ENCODE results near the gene SRSF7.
"Not testable (repeated sequence)": the region's sequence is repeated elsewhere in the genome, so short reads cannot be mapped to it uniquely, and the experiment has no call there.

SRSF7 gene

GRCh38 chr2:38751596-38752410 lies 642 bp upstream of the SRSF7 start:
- no peak for DNase-seq

DNA sequence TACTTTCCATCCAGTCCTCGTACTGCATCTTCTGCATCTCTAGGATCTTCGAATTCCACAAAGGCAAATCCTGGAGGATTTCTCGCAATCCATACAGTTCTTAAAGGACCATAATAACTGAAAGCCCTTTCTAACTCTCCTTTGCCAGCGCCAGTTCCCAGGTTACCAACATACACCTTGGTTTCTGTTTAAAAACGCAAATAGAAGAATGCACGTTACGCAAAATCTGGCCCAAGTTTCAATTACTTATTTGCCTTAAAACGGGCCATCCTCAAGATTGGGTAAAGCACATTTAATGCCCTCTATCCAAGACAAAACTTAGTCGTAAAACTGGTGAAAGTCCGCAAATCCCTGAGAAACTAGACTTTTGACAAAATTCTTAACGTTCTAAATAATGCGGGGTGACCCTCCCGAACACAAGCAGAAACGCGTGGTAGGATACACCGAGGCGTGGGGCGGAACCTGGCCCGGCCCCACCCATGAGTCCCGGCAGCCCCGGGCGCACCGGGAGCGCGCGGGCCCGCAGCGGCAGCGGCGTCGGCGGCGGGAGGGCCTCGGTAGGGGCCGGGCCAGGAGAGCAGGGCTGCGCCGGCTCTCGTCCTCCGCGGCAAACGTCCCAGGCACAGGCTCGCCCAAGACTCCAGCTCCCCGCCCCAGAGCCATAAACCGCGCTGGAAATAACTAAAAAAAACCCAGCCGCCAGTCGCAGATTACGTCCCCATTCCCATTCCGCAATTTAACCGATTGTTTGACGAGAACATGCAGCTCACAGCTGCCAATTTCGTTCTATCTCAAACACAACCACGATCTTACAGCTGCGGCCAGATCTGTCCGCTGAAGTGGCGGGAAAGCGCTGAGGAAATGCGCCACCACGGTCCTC lies 910 bp downstream of the SRSF7 start:
- no peak for DNase-seq

DNA sequence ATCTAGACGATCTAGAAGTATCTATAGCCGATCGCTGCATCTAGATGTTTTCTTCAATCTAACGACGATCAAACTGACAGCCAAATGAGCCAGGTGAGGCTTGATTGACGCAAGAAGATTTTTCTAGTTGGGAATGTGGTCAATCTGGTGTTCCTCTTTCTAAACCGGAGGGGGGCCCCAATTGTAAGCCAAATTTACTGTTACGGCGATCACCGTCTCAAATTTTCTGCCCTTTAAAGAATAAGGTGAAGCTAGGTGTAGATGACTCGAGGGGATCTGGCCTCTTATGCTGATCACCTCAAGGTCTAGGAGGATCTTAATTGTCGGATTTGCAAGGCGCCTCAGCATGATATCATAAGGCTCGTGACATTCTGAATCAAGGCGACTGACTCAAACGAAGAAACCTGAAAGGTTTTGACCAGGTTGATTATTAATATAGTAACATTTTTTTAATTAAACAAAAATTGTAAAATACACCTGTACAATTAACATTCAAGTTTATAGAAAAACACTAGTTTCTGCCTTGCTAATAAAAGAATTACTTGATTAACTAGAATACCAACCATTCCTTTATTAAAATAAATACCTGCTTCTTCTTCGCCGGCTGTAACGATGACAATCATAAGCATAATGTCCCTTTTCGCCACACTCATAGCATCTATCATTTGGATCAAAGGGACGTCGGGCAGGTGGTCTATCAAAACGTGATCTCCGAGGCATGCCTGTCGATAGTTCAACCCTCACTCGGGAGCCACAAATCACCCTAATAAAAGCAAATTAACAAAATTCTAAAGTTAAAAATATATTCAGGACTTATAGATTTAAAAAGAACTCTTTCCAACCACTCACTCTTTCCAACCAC lies 2.0 kb downstream of the SRSF7 start:
- no peak for DNase-seq

- no peak for DNase-seq
Observed at GRCh38 chr2:38748391-38748790, 2.8 kb downstream of the SRSF7 start.

GRCh38 chr2:38747819-38748218 lies 3.3 kb downstream of the SRSF7 start:
- no peak for DNase-seq

DNA sequence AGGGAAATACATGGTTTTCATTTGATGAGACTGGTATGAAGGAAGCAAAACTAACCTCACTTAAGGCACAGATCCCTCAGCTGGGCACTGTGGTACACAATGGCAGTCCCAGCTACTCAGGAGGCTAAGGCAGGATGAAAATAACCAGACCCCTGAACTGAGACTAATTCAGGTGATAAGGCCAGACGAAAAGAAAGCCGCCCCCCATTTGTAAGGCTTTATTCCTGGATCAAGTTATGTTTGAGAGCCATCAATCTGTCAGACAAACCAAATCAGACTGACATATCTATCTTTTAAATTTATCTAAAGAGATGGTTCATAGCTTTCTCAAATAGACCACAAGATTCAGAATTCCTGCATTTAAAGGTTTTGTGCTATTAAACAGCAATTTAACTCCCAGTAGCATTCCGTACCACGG lies 4.1 kb downstream of the SRSF7 start:
- no peak for DNase-seq

- DNase-seq = no peak
Observed at GRCh38 chr2:38745267-38745666, 5.9 kb downstream of the SRSF7 start.

DNA sequence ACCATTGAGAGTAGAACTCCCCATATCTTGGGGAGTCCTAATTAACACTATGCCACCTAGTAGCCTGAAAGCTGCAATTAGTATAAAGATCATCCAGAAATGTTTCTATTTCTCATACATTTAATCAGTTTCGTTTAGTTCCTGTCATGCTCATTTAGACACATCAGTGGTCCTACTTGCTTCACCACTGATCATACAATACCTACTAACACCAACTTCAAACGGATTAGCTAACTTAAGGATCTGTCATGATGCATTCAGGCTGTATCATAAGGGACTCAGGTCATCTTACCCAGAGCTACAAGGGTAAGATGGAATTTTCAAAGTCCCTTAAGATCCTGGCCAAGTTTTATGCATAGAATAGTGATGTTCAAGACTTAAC lies 6.8 kb downstream of the SRSF7 start:
- DNase-seq = no peak

GRCh38 chr2:38743672-38744398 lies 7.3 kb downstream of the SRSF7 start:
- DNase-seq = no peak

GRCh38 chr2:38742797-38743559 lies 8.2 kb downstream of the SRSF7 start:
- no peak for DNase-seq

GRCh38 chr2:38740851-38741731 lies 10.1 kb downstream of the SRSF7 start:
- DNase-seq = peak; percentile 24

DNA sequence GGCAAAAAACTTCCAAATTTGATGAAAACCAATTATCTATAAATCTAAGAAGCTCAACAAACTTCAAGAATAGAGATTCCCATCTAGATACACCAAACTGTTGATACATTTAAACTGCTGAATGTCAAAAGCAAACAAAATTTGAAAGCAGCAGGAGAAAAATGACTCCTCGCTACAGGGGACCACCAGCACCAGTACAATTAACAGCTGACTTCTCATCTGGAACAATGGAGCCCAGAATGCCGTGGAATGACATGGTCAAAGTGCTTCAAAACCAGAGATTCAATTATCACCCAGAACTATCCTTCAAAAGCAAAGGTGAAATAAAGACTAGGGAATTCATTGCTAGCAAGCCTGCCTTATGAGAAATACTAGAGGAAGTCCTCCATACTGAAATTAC lies 11.6 kb downstream of the SRSF7 start:
- DNase-seq = no peak

DNA sequence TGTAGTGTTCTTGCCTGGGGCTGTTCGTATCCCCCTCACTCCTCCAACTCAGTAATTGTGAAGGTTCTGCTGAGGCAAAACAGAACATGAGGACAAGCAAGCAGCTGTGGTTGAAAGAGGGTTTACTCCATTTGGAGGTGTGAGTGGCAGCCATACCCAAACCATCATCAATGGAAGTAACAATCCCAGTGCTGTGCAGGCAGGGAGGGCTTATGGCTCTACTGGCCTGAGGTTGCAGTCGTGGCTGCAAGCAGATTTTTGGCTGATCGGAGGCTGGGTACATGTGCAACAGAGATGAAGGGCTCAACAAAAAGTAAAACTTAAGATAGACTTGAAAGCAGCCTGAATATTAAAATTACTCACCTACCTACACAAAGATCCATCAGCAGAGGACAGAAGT lies 13.2 kb downstream of the SRSF7 start:
- DNase-seq = no peak

DNA sequence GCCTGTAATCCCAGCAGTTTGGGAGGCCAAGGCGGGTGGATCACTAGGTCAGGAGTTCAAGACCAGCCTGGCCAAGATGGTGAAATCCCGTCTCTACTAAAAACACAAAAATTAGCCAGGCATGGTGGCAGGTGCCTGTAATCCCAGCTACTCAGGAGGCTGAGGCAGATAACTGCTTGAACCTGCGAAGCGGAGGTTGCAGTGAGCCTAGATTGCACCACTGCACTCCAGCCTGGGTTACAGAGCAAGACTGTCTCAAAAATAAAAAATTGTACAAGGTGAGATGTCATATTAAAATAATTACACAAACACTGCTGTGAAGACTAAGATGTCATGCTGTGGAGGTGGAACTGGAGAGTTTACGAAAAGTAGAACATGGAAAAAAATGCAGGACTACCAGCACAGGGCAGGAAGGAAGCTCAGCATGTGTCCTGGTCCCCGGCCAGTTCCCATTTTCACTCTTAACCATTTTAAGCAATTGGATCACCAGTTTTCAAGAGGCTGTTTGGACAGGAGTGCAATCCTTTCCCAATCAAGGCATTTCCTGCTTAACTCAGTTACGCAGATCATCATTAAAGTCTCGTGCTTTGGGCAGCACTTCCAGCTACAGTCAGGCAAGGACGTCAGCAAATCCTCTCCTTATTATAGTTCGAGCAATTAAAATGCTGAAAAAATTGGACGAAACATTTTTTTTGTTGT lies 14.0 kb downstream of the SRSF7 start:
- not testable (repeated sequence) for DNase-seq

DNA sequence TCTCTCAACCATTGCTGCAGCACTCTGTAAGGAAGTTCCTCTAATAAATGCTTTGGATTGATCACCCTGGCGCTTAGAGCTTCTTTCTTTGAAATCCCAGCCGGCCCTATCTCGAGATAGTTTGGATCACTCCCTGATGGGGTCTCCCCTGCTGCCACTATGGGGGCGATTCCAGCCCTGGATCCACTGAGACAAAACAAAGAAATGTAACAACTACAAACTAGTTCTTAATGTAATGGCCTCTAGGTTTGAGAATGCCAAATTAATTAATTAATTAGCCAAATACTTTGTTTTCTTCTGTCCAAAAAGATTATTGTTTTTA lies 15.2 kb downstream of the SRSF7 start:
- no peak for DNase-seq

DNA sequence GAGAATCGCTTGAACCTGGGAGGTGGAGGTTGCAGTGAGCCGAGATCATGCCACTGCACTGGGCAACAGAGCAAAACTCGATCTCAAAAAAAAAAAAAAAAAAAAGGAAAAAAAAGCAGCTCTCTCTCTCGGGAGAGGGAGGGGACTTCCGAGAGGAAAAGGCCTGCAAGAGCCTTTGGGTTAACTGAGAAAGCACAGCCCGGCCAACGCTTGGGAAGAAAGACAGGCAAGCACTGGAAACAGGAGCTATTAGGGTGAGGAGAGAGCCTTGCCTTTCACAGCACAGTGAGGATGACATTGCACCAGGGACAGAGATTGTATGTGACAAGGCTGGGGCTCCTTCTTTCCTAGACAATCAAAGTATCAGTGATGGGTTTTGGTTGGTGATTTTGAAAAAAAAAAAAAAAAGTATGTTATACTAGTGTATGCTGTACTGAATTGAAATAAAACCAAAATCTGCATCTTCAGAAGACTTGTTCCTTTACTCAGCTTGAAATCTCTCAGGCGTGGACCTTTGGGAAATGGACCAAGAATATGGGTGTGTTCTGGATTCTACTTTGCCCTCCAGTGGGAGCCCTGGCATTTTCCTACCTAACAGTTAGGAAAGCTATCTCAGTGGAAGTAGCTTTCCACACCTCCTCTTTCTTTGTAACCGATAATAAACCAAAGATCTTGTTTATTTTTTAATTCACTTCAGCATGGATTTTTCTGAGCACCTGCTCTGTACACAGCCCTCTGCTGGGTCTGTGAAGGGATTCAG lies 16.7 kb downstream of the SRSF7 start:
- DNase-seq = no peak

- DNase-seq = no peak
Observed at GRCh38 chr2:38733300-38733971, 17.7 kb downstream of the SRSF7 start.

DNA sequence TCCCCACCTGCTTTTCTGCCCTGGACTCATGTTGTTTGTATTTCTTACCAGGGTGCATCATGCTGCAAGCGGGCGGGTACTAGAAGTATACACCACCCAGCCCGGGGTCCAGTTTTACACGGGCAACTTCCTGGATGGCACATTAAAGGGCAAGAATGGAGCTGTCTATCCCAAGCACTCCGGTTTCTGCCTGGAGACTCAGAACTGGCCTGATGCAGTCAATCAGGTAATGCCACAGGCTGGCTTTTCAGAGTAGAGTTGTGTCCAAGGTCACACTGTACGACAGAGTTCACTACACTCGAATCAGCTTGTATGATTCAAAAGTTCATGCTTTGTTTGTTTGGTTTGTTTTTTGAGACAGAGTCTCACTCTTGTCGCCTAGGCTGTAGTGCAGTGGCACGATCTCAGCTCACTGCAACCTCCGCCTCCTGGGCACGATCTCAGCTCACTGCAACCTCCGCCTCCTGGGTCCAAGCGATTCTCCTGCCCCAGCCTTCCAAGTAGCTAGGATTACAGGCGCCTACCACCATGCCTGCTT lies 19.4 kb downstream of the SRSF7 start:
- DNase-seq = no peak
